Measurements from ENCODE around the gene FGF8. TPM values are rescaled to one million over a fixed set of nuclear protein-coding genes. Genes with fewer than 3 reads are reported as not detected.

FGF8 gene
- total RNA-seq, 4 donors from 2014 or later, result not detected

DNA sequence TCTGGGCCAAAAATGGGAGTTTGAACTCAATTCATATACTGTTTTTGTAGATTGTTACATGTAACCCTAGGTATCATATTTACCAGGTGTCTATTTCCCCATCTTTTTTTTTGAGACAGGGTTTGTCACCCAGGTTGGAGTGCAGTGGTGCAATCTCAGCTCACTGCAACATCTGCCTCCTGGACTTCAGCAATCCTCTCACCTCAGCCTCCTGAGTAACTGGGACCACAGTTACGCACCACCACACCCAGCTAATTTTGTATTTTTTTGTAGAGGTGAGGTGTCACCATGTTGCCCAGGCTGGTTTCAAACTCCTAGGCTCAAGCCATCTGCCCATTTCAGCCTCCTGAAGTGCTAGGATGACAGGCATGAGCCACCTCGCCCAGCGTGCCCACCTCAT lies 52.7 kb downstream of the FGF8 start:
- H3K4me1 ChIP-seq, result no peaks in the 10 kb centered on the region
- no peaks in the 10 kb centered on the region for H3K9me3 ChIP-seq
- no peak overlapping the region for H3K27ac ChIP-seq
- H3K4me3 ChIP-seq, result no peak overlapping the region
- peaks cover 0 to 6% of the 10 kb centered on the region in 2 donors for H3K27me3 ChIP-seq
- H3K36me3 ChIP-seq, result no peaks in the 10 kb centered on the region
- DNase-seq (ENCODE audit: low spot score in 2 of 2), result no peak
- TF ChIP-seq, protein P1, sequence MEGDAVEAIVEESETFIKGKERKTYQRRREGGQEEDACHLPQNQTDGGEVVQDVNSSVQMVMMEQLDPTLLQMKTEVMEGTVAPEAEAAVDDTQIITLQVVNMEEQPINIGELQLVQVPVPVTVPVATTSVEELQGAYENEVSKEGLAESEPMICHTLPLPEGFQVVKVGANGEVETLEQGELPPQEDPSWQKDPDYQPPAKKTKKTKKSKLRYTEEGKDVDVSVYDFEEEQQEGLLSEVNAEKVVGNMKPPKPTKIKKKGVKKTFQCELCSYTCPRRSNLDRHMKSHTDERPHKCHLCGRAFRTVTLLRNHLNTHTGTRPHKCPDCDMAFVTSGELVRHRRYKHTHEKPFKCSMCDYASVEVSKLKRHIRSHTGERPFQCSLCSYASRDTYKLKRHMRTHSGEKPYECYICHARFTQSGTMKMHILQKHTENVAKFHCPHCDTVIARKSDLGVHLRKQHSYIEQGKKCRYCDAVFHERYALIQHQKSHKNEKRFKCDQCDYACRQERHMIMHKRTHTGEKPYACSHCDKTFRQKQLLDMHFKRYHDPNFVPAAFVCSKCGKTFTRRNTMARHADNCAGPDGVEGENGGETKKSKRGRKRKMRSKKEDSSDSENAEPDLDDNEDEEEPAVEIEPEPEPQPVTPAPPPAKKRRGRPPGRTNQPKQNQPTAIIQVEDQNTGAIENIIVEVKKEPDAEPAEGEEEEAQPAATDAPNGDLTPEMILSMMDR (IDR thresholded peaks at IDR 0.05), result no peak
- TF ChIP-seq EP300 (IDR thresholded peaks at IDR 0.05) (no peak), POLR2A (IDR thresholded peaks at IDR 0.05) (no peak)
- WGBS, 2 donors, result 98 to 100% methylated on average over 3 of the region's 3 CpGs

DNA sequence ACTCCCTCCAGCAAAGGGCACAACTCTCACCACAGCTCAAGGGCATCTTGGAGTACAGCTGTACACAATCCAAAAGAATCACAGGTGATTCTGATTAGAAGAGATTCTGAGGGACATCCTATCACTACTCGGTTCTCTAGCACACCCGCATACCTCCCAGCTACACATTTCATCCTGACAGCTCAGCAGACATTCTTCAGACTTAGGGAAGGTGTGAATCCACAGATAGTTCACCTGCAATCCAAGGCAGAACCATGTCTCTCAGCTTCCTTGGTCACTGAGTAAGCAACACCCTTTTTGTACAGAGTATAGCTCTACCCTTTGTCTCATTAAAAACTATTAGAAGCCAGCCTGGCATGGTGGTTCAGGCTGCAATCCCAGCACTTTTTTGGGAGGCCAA lies 54.1 kb downstream of the FGF8 start:
- DNase-seq (ENCODE audit: low spot score in 2 of 2), result no peak
- Histone ChIP-seq H3K27ac (no peak overlapping the region), H3K9me3 (no peaks in the 10 kb centered on the region), H3K4me1 (no peaks in the 10 kb centered on the region), H3K27me3 (peaks cover 0 to 6% of the 10 kb centered on the region in 2 donors), H3K36me3 (no peaks in the 10 kb centered on the region), H3K4me3 (no peak overlapping the region)
- WGBS, 2 donors, result 76 to 93% methylated on average over 2 of the region's 2 CpGs
- TF ChIP-seq, protein P1 (IDR thresholded peaks at IDR 0.05), result no peak
- TF ChIP-seq POLR2A (IDR thresholded peaks at IDR 0.05), result no peak
- TF ChIP-seq EP300 (IDR thresholded peaks at IDR 0.05), result no peak

DNA sequence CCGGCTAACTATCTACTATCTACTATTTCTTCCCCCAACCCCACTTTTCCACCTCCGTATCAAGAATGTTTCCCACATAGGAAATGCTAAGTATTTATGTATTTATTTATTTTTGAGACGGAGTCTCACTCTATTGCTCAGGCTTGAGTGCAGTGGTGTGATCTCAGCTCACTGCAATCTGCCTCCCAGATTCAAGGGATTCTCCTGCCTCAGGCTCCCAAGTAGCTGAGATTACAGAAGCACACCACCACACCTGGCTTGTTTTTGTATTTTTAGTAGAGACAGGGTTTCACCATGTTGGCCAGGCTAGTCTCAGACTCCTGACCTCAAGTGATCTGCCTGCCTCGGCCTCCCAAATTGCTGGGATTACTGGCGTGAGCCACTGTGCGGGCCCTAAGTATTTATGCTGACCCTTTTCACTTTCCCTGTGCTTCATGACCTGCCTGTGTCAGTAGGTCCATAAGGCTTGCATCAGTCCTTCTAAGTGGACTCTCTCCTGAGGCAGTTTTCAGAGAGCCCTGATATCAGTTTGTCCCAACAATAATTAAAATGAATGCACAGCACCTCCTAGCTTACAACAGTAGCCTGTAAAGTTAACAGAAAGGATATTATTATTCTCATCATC lies 55.2 kb downstream of the FGF8 start:
- DNase-seq (ENCODE audit: low spot score in 2 of 2), result no peak
- no peaks in the 10 kb centered on the region for H3K4me1 ChIP-seq
- no peaks in the 10 kb centered on the region for H3K9me3 ChIP-seq
- H3K27me3 ChIP-seq, result peaks cover 0 to 11% of the 10 kb centered on the region in 2 donors
- TF ChIP-seq, protein P1 (IDR thresholded peaks at IDR 0.05), result no peak
- TF ChIP-seq POLR2A (IDR thresholded peaks at IDR 0.05) (no peak), EP300 (IDR thresholded peaks at IDR 0.05) (no peak)
- no peak overlapping the region for H3K27ac ChIP-seq
- WGBS, 2 donors, result 82 to 85% methylated on average over 6 of the region's 6 CpGs
- no peak overlapping the region for H3K4me3 ChIP-seq
- H3K36me3 ChIP-seq, result no peaks in the 10 kb centered on the region

Other genes with a start within 250 kb of the FGF8 start
- 10 to 100 TPM; 27.8 to 45.7 (median 35.8) TPM for gene POLL, start 187.9 kb downstream of the FGF8 start, total RNA-seq
- gene DPCD, start 187.8 kb downstream of the FGF8 start, total RNA-seq, result 10 to 100 TPM in 2 of 4 donors, 1 to 10 TPM in 2; 6.0 to 28.5 (median 16.3) TPM
- 10 to 100 TPM; 57.0 to 84.8 (median 65.2) TPM for gene FBXW4, start 80.9 kb downstream of the FGF8 start, total RNA-seq
- 10 to 100 TPM; 17.5 to 47.7 (median 30.1) TPM for gene NPM3, start 7.3 kb upstream of the FGF8 start, total RNA-seq
- gene OGA, start 42.3 kb upstream of the FGF8 start, total RNA-seq, result 100 to 1,000 TPM; 206 to 249 (median 224) TPM
- 10 to 100 TPM in 3 of 4 donors, 1 to 10 TPM in 1; 6.1 to 63.9 (median 37.2) TPM for gene KCNIP2, start 67.7 kb upstream of the FGF8 start, total RNA-seq

Data from tibial nerve (tissue), 4 donors.